CD4-positive, alpha-beta T cell treated with Interleukin-1 beta for 1 hour (primary cell): Measurements from ENCODE around the gene HIGD1B.

Experiments
- DNase-seq, 2 donors: peaks; one replicate each; pipeline ENCODE4 v3.0.0-alpha.2; 2020 to 2022

The HIGD1B gene

GRCh38 chr17:44880062-44880461 is 32.4 kb downstream of the HIGD1B start:
- DNase-seq = no peak

DNA sequence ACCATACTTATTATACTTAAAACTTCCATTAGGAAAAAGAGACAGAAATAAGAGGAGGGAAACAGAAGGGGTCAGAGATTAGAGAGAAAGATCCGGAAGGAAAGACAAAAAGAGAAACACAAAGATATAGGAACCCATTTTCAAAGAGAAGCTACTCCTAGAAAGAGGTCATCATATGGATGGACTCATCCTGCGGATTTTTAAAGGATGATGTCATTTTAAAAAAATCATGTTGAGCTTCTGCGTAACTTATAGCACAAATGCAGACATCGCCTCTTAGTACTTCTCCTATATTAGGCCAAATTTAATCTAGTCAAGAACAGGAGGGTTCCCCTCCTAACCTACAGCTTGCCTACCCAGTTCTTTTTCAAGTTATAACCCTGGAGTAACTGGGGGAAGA is 33.5 kb downstream of the HIGD1B start:
- no peak for DNase-seq

DNA sequence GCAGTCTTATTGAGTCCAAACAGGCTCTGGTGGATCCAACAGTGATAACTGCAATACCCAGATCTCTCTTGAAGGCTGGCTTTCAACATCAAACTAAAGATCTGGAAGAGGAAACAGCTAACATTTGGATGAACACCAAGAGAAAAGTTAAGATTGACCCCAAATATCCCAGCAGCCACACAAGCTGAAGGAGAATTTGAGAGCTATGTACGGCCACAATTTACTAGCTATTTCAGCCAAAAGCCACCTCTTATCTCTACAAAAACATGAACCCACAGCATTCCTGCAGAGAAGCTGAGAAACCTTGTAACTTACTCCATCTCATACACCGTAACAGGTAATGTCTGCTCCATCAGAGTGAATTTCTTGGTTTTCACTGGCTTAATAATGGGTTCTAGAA is 37.3 kb downstream of the HIGD1B start:
- DNase-seq = no peak

GRCh38 chr17:44887016-44887415 is 39.3 kb downstream of the HIGD1B start:
- DNase-seq = no peak

DNA sequence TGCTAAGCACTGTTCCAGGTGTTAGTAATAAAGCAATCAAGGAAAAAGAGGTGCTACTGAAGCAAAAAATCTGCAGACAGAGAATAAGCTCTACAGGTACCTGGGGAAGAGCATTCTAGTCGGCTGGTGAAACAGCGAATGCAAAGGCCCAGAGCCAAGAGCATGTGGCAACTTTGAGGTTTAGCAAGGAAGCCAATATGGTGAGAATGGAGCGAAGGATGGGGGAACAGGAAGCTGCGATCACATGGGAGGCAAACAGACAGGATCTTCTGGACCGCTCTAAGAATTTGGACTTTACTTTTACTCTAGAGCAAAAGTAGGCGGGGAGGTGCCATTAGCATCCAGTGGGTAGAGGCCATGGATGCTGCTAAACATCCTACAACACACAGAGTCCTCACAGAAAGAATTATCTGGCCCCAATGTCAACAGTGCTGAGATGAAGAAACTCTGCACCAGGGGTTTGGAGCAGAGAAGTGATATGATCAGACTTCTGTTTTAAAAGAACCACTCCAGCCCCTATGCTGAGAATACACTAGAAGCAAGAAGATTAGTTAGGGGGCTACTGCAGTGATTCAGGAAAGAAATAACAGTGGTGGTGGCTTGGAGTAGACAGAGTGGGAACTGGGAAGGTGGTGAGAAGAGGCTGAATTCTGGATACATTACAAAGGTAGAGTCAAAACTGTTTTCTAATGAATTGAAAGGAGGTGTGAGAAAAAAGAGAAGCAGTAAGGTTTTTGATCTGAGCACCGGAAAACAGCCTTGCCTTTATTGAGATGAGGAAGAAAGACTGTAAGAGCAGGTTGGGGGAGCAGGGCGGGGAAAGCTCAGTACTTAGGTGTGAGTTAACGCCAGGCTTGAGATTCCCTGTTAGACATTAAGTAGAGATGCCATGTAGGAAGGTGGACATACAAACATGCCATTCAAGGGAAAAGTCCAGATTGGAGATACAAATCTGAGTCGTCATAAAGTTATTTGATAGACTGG is 40.6 kb downstream of the HIGD1B start:
- DNase-seq = peak in 1 of 2 donors; percentile 16

- DNase-seq = no peak
Observed at GRCh38 chr17:44889003-44889402, 41.3 kb downstream of the HIGD1B start.

DNA sequence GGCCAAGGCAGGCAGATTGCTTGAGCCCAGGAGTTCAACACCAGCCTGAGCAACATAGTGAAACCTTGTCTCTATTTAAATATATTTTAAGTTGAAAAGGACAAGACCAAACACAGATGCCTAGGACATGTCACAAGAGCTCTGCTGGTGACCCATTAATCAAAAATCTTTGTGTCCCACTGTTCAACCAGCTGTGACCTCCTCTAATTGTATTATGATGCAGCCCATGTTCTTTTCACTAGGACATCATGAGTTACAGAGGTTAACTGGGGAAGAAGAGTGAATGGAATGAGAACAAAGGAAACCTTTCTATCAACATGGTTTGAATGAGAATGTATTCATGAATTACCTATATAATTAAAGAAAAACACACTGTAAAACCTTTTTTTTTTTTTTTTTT is 44.6 kb downstream of the HIGD1B start:
- no peak for DNase-seq

DNA sequence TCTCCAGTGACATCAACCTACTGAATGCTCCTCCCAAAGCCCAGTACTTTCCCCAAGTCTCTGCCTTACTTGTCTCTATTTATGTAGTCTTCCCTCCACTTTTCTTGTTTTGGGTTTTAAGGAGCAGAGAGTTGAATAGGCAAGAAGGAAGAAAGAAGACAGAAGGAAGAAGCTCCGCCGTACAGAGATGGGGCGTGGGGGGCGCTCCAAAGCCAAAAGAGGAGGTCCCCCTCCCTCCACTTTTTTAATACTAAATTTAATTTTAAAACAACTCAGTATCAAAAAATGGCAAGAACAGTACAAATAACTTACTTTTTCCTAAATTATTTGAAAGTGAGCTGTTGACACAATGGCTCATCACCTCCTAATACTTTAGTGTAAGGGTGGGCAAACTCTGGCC is 47.0 kb downstream of the HIGD1B start:
- DNase-seq = no peak

DNA sequence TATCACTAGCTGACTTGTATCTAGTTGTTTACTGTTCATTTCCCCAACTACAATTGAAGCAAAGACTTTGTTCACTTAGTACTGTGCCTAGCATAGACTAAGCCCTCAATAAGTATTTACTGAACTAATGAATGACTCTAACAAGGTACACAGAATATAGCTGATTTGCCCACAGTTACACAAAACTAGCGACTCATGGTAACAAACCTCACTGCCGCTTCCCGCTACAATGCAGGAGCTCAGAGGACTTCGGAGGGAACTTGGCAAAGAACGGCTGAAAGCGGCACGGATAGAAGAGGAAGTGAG is 51.0 kb downstream of the HIGD1B start:
- DNase-seq = peak in 1 of 2 donors; percentile 42

GRCh38 chr17:44899074-44899782 is 51.5 kb downstream of the HIGD1B start, which contains the start of gene EFTUD2:
TSS of gene EFTUD2 (minus strand) at chr17:44899445. CDS start at chr17:44894521, 4,924 bp downstream.
- peak; percentile 92 for DNase-seq
